IMR-90 (cell line): Measurements from ENCODE around the gene OR4K17. TPM values are rescaled to one million over a fixed set of nuclear protein-coding genes. Genes with fewer than 3 reads are reported as not detected.

Source experiments
- ATAC-seq: fragments of 200-7000 bp; cut with Tn5 transposase; 2 replicates; pipeline ENCODE4 v1.9.1; 2020; ENCODE audit warnings: low read depth, mild to moderate bottlenecking, moderate library complexity
- BruUV-seq: library from RNA; stranded (reverse); fragments of 400-500 nt; replicated peaks from 2 replicates; lab custom pipeline; 2021; lab: Mats Ljungman, UMichigan
- CTCF ChIA-PET: fragments of 300-600 bp; formaldehyde crosslinking; extraction: SDS; loops from one replicate; lab custom pipeline; 2021; ENCODE audit warnings: antibody characterized with exemption; lab: Yijun Ruan, JAX
- POLR2A ChIA-PET: fragments of 300-600 bp; sonication (Branson Sonifier 250); formaldehyde crosslinking; loops from one replicate; lab custom pipeline; 2022; ENCODE audit warnings: antibody characterized with exemption; ENCODE audit not compliant: unreplicated experiment; lab: Charles Lee
- DNase-seq: peaks from one replicate; pipeline ENCODE4 v3.0.0; 2013
- H2AFZ ChIP-seq: replicated peaks from 2 replicates; pipeline ENCODE3; 2013; ENCODE audit warnings: low read length, mild to moderate bottlenecking; ENCODE audit not compliant: poor library complexity
- H2AK5ac ChIP-seq: 2 replicates; pipeline ENCODE4 v1.6.1; 2013; ENCODE audit warnings: low read depth, low read length, inconsistent platforms
- H2AK9ac ChIP-seq: replicated peaks from 2 replicates; pipeline ENCODE3; 2013; ENCODE audit warnings: mild to moderate bottlenecking, low read depth, low read length, moderate library complexity; ENCODE audit not compliant: poor library complexity
- H2BK120ac ChIP-seq: 2 replicates; pipeline ENCODE4 v1.6.1; 2013; ENCODE audit warnings: low read depth, low read length, inconsistent platforms
- H2BK15ac ChIP-seq: 3 replicates; pipeline ENCODE4 v1.6.1; 2013; ENCODE audit warnings: low read depth, low read length, inconsistent platforms
- H2BK20ac ChIP-seq: 2 replicates; pipeline ENCODE4 v1.6.1; 2013; ENCODE audit warnings: low read depth, mild to moderate bottlenecking, inconsistent platforms, low read length, moderate library complexity
- H2BK5ac ChIP-seq: 2 replicates; pipeline ENCODE4 v1.6.1; 2013; ENCODE audit warnings: mild to moderate bottlenecking, low read depth, low read length, inconsistent platforms; ENCODE audit not compliant: poor library complexity, severe bottlenecking
- H3K14ac ChIP-seq: replicated peaks from 2 replicates; pipeline ENCODE4 v1.6.1; 2013; ENCODE audit warnings: low read depth, low read length, inconsistent platforms
- H3K18ac ChIP-seq: 2 replicates; pipeline ENCODE4 v1.6.1; 2013; ENCODE audit warnings: low read depth, low read length, control low read depth
- H3K23ac ChIP-seq: 2 replicates; pipeline ENCODE4 v1.6.1; 2013; ENCODE audit warnings: low read depth, low read length, inconsistent platforms
- H3K27ac ChIP-seq: 2 replicates; pipeline ENCODE4 v1.5.1; 2013; ENCODE audit warnings: mild to moderate bottlenecking, control low read depth, low read length; ENCODE audit not compliant: insufficient read depth
- H3K27me3 ChIP-seq: 2 replicates; pipeline ENCODE4 v1.6.1; 2013; ENCODE audit warnings: low read length; ENCODE audit not compliant: control insufficient read depth, insufficient read depth
- H3K36me3 ChIP-seq: 2 replicates; pipeline ENCODE4 v1.6.1; 2013; ENCODE audit warnings: low read length, mixed read lengths; ENCODE audit not compliant: control insufficient read depth, insufficient read depth
- H3K4ac ChIP-seq: 2 replicates; pipeline ENCODE4 v1.6.1; 2013; ENCODE audit warnings: low read depth, low read length, inconsistent platforms
- H3K4me1 ChIP-seq: 2 replicates; pipeline ENCODE4 v1.6.1; 2013; ENCODE audit warnings: low read length, mixed read lengths; ENCODE audit not compliant: control insufficient read depth, insufficient read depth
- H3K4me2 ChIP-seq: 2 replicates; pipeline ENCODE4 v1.6.1; 2013; ENCODE audit warnings: low read depth, mild to moderate bottlenecking, control low read depth, low read length, moderate library complexity
- H3K4me3 ChIP-seq: 2 replicates; pipeline ENCODE4 v1.5.1; 2013; ENCODE audit warnings: low read depth, mild to moderate bottlenecking, control low read depth, low read length, moderate library complexity; ENCODE audit not compliant: insufficient read depth
- H3K56ac ChIP-seq: 2 replicates; pipeline ENCODE4 v1.6.1; 2013; ENCODE audit warnings: low read length, inconsistent platforms; ENCODE audit not compliant: insufficient read depth; ENCODE audit errors: extremely low read depth
- H3K79me1 ChIP-seq, 2 experiments: 2 replicates each; pipeline ENCODE4 v1.6.1; 2013; ENCODE audit warnings: low read length in 2 of 2, inconsistent platforms in 1 of 2, low read depth in 1 of 2
- H3K9ac ChIP-seq: 2 replicates; pipeline ENCODE4 v1.6.1; 2013; ENCODE audit warnings: low read depth, low read length, control low read depth
- H3K9me1 ChIP-seq: 2 replicates; pipeline ENCODE4 v1.6.1; 2013; ENCODE audit warnings: low read length, inconsistent platforms; ENCODE audit not compliant: insufficient read depth
- H3K9me3 ChIP-seq: 2 replicates; pipeline ENCODE4 v1.6.1; 2013; ENCODE audit warnings: low read length; ENCODE audit not compliant: control insufficient read depth, insufficient read depth
- H4K20me1 ChIP-seq: 2 replicates; pipeline ENCODE4 v1.6.1; 2013; ENCODE audit warnings: low read length, inconsistent platforms; ENCODE audit not compliant: insufficient read depth
- H4K5ac ChIP-seq: 2 replicates; pipeline ENCODE4 v1.6.1; 2013; ENCODE audit warnings: mild to moderate bottlenecking, low read depth, low read length, control low read depth
- H4K8ac ChIP-seq, 2 experiments: 2 replicates each; pipeline ENCODE4 v1.6.1; 2013; ENCODE audit warnings: low read depth in 2 of 2, low read length in 2 of 2, control low read depth in 1 of 2, inconsistent platforms in 1 of 2
- H4K91ac ChIP-seq: 2 replicates; pipeline ENCODE4 v1.6.1; 2013; ENCODE audit warnings: low read depth, low read length, inconsistent platforms; ENCODE audit not compliant: insufficient read depth
- BHLHE40 ChIP-seq: fragments of 150-350 bp; IDR thresholded peaks from 2 replicates; pipeline ENCODE4 v1.6.1; 2016; ENCODE audit warnings: mild to moderate bottlenecking, low read depth, low read length
- CTCF ChIP-seq: conservative IDR thresholded peaks from 2 replicates; pipeline ENCODE4 v1.5.1; 2012; ENCODE audit warnings: mild to moderate bottlenecking, low read depth, low read length, improper control_type of control experiment
- POLR2A ChIP-seq: IDR thresholded peaks from 2 replicates; pipeline ENCODE4 v1.6.1; 2012; ENCODE audit warnings: mild to moderate bottlenecking, low read depth, low read length
- RAD21 ChIP-seq: IDR thresholded peaks from 2 replicates; pipeline ENCODE4 v1.6.1; 2012; ENCODE audit warnings: low read length, improper control_type of control experiment
- RCOR1 ChIP-seq: IDR thresholded peaks from 2 replicates; pipeline ENCODE4 v1.6.1; 2012; ENCODE audit warnings: mild to moderate bottlenecking, low read length, improper control_type of control experiment; ENCODE audit not compliant: insufficient replicate concordance
- RFX5 ChIP-seq: IDR thresholded peaks from 2 replicates; pipeline ENCODE4 v1.8.0; 2012; ENCODE audit warnings: low read depth, mild to moderate bottlenecking, low read length, moderate library complexity
- USF2 ChIP-seq: fragments of 150-350 bp; IDR thresholded peaks from 2 replicates; pipeline ENCODE4 v1.6.1; 2017; ENCODE audit warnings: mild to moderate bottlenecking, antibody characterized with exemption, low read length, low read depth
- WGBS, 2 experiments: methylation state at CpG; one replicate each; pipeline versions ENCODE4 v1.1.5 to v1.1.7; 2013; ENCODE audit warnings: missing lambda C conversion rate in 2 of 2; ENCODE audit not compliant: insufficient read length in 1 of 2; ENCODE audit errors: extremely low coverage in 2 of 2; 5-methylcytosine and 5-hydroxymethylcytosine counted together
- dilution Hi-C: fragments of 300-500 bp; cut with HindIII; formaldehyde crosslinking; loops from one replicate; pipeline ENCODE4 v1.14.3; 2018; ENCODE audit warnings: low sequenced_read_pairs; ENCODE audit not compliant: unreplicated experiment
- in situ Hi-C: fragments of 300-500 bp; cut with MboI; formaldehyde crosslinking; loops from 3 replicates; pipeline ENCODE4 v1.14.3; 2019; ENCODE audit warnings: low sequenced_read_pairs, inconsistent platforms, mixed read lengths
- intact Hi-C: fragments of 100-400 bp; cut with micrococcal nuclease; formaldehyde crosslinking; loops from 2 replicates; pipeline ENCODE4 v1.10.0; 2022
- polyA plus RNA-seq, 3 experiments: library from polyadenylated mRNA; depleted of rRNA; stranded (reverse); fragments of >200 nt; gene quantifications; 2 replicates each; pipeline ENCODE4 v1.2.3, GENCODE V29; 2012; ENCODE audit warnings: low replicate concordance in 1 of 3
- total RNA-seq: library from RNA; depleted of rRNA; stranded (reverse); fragments of >200 nt; gene quantifications from 2 replicates; pipeline ENCODE4 v1.2.3, GENCODE V29; 2012
- TF ChIP-seq, protein P1 (sequence below): fragments of 150-350 bp; IDR thresholded peaks from 2 replicates; pipeline ENCODE4 v1.6.1; 2016; ENCODE audit warnings: low read depth, mild to moderate bottlenecking, low read length, moderate library complexity, borderline replicate concordance

Gene OR4K17
- total and polyA plus RNA-seq, 2 of the 4 experiments (the other 2 are of a cell fraction): not detected

DNA sequence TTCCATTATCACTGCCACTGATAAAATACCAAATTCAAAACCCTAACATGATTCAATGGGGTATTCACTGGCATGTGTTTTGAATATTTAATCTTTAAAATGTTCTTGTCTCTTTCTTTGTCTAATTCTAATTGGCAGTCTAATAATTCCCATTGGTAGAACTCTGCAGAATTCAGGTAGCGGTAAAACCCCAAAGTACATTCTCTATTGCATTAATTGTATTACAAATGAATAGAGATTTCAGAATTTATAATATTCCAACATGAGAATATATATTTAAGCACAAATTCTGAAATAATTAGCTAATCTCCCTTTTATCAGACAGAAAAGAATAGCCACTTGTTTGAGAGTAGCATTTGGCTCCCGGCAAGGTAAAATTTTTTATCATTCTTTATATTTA, 28.0 kb downstream of the OR4K17 start, which contains the start of gene OR4N5:
Gene OR4N5 (plus strand): TSS at position 301 of the 400 bp plus-strand sequence. CDS start 4,916 bp downstream, outside the sequence.
- intact Hi-C loops (no loop called here), in situ Hi-C loops (no loop called here), dilution Hi-C loops (no loop called here)
- Histone ChIP-seq H4K91ac (no peak within 1 kb of the TSS), H4K20me1 (no peaks in the 10 kb centered on the region), H3K27ac (no peak within 1 kb of the TSS), H2BK120ac (no peak within 1 kb of the TSS), H2AK5ac (no peak within 1 kb of the TSS), H3K9ac (no peak within 1 kb of the TSS), H2BK5ac (no peak within 1 kb of the TSS), H4K8ac (no peak within 1 kb of the TSS), H3K27me3 (no peaks in the 10 kb centered on the region), H2AK9ac (no peak within 1 kb of the TSS), H4K5ac (no peak within 1 kb of the TSS), H2BK15ac (no peak within 1 kb of the TSS), H3K4ac (no peak within 1 kb of the TSS), H2BK20ac (no peak within 1 kb of the TSS), H3K4me1 (no peaks in the 10 kb centered on the region), H2AFZ (no peak within 1 kb of the TSS), H3K36me3 (no peaks in the 10 kb centered on the region), H3K4me2 (no peak within 1 kb of the TSS), H3K79me1 (no peaks in the 10 kb centered on the region), H3K9me3 (peaks cover 2% of the 10 kb centered on the region), H3K14ac (no peak within 1 kb of the TSS), H3K56ac (no peak within 1 kb of the TSS), H3K18ac (no peak within 1 kb of the TSS), H3K9me1 (no peaks in the 10 kb centered on the region), H3K23ac (no peak within 1 kb of the TSS), H3K4me3 (no peak within 1 kb of the TSS)
- ChIA-PET CTCF (no interaction called here), POLR2A (interaction anchor here (0.7 kb wide), 1 partner anchor 417 kb away, joined by 5 read pairs; no protein-coding TSS in a partner anchor)
- WGBS, 2 experiments: no CpG with 5 or more reads among the region's 2 CpGs
- DNase-seq: no peak
- TF ChIP-seq RFX5: no peak
- TF ChIP-seq, protein P1, sequence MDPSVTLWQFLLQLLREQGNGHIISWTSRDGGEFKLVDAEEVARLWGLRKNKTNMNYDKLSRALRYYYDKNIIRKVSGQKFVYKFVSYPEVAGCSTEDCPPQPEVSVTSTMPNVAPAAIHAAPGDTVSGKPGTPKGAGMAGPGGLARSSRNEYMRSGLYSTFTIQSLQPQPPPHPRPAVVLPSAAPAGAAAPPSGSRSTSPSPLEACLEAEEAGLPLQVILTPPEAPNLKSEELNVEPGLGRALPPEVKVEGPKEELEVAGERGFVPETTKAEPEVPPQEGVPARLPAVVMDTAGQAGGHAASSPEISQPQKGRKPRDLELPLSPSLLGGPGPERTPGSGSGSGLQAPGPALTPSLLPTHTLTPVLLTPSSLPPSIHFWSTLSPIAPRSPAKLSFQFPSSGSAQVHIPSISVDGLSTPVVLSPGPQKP: no peak
- no peak for TF ChIP-seq CTCF
- no peak for TF ChIP-seq RAD21
- no peak for TF ChIP-seq BHLHE40
- TF ChIP-seq USF2: no peak
- TF ChIP-seq RCOR1: no peak
- TF ChIP-seq POLR2A: no peak
- no peak for ATAC-seq
- no TSS peak for BruUV-seq
